ENCODE data around the gene UCKL1.
"Not testable (repeated sequence)": the region's sequence is repeated elsewhere in the genome, so short reads cannot be mapped to it uniquely, and the experiment has no call there.

Gene UCKL1

GRCh38 chr20:63919130-63919529, 37.1 kb downstream of the UCKL1 start:
- DNase-seq (ENCODE audit: low spot score) = no peak

DNA sequence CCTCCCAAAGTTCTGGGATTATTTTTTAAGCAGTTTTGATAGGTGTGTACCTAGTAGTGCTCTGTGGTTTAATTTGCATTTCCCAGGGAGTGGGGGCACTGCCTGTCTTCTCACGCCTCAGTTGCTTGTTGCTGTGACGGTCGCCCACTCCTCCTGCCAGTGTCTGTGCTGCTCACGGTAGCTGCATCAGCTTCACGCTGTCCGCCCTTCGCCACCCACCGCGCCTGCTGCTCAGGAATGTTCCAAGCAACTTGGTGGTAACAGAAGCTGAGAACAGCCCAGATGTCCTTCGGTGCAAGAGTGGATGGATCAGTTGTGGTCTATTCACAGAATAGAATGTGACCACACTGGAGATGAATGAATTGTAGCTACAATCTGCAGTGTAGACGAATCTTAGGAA, 38.4 kb downstream of the UCKL1 start:
- DNase-seq (ENCODE audit: low spot score) = no peak

GRCh38 chr20:63916371-63916939, 39.8 kb downstream of the UCKL1 start:
- not testable (repeated sequence) for DNase-seq (ENCODE audit: low spot score)

- DNase-seq (ENCODE audit: low spot score) = no peak
These were observed 40.7 kb downstream of the UCKL1 start for GRCh38 chr20:63915471-63915870.

DNA sequence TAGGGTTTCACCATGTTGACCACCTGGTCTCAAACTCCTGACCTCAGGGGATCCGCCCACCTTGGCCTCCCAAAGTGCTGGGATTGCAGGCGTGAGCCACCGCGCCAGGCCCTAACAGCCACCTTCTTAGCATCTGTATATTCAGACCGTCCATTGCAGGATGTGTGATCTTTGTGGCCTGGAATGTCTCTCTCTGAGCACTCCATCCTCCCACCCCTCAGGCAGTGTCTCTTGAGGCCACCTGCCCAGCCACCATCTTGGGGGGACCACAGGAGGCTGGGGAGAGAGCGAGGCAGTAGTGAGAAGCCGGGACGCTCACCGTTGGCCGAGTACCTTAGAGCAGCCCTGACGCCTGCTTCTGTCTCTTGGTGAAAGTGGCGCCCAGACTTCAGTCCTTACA, 42.4 kb downstream of the UCKL1 start:
- no peak for DNase-seq (ENCODE audit: low spot score)

GRCh38 chr20:63911176-63911575, 45.0 kb downstream of the UCKL1 start:
- DNase-seq (ENCODE audit: low spot score) = no peak

DNA sequence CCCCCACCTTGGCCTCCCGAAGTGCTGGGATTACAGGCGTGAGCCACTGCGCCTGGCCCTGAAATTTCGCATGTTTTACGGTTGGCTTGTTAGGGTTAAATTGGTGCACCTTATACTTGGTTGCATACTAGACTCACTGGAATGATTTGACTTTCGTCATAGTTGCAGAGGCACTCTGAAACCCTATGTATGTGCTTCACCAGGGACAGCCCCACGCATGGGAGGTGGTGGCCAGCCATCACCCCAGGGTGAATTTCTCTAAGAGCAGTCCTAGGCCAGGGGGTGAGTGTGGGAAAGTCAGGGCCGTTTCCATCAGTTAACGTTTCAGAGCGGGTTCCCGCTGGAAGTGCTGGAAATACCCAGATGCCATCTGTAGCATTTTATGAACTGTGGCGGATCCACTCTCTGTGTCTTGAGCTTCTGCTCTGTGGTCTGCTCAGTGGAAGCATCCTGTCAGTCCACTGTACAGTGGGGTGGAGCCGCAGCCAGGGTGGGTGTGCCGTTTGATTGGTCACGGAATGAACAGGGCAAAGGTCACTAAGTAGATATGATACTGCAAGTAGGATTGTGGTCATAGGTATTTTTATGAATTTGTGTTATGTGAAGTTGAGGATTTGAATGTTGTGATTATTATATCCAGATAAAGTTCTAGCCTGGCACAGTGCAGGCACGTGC, 48.1 kb downstream of the UCKL1 start:
- DNase-seq (ENCODE audit: low spot score) = no peak

DNA sequence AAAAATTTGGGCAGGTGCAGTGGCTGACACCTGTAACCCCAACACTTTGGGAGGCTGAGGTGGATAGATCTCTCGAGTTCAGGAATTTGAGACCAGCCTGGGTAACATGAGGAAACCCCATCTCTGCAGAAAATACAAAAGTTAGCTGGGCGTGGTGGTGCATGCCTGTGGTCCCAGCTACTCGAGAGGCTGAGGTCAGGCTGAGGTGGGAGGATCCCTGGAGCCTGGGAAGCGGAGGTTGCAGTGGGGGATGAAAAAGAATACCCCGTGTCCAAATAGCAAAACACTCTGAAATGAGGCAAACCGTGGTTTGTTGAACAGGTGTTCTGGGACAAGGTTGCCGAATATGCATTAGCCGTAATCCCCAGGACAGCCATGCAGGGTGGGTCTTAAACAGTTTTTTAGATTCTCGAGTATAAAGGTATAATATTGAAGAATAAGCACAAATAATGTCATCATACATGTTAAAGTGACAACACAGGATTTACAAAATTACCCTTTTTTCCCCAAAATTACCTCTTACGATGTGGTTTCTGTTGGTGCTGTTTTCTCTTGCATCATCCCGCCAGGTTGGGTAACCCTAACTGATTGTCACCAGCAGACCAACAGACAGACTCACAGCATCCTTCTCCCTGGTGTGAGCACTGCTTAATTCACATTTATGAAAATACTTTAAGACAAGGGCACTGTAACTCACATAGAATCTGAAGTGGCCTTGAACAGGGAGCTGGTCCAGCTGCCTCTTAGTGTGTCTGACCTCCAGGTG, 52.2 kb downstream of the UCKL1 start:
- DNase-seq (ENCODE audit: low spot score) = no peak

- no peak for DNase-seq (ENCODE audit: low spot score)
These were observed 55.8 kb downstream of the UCKL1 start for GRCh38 chr20:63900413-63900812.

DNA sequence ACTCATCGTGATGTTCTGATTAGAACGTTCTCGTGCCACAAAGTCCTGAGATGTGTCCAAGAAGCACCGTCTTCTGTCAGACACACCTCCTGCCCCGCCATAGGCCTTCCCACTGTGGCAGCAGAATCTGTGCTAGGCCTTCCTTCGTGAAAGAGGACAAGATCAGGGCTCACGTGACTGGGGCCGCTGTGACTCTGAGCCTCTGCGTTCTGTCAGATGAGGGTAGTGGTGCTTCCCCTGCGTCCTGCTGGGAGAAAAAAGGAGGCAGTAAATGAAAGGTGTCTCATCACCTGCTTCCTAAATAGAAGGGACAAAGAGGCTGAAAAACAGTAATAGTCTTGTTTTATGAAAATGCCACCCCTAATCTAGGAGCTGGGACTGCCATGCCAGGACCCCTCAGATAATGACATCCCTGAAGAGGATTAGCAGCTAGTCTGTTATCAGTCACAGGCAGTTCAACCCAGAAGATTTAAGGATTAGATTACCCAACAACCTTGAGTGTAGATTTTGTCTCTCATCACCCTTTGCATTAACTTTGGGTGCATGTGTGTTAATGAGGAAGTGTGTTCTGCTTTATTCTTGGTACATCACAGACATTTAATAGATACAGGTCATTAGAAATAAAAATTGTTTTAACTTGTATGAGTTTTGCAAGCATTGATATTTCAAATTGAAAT, 57.2 kb downstream of the UCKL1 start:
- no peak for DNase-seq (ENCODE audit: low spot score)

DNA sequence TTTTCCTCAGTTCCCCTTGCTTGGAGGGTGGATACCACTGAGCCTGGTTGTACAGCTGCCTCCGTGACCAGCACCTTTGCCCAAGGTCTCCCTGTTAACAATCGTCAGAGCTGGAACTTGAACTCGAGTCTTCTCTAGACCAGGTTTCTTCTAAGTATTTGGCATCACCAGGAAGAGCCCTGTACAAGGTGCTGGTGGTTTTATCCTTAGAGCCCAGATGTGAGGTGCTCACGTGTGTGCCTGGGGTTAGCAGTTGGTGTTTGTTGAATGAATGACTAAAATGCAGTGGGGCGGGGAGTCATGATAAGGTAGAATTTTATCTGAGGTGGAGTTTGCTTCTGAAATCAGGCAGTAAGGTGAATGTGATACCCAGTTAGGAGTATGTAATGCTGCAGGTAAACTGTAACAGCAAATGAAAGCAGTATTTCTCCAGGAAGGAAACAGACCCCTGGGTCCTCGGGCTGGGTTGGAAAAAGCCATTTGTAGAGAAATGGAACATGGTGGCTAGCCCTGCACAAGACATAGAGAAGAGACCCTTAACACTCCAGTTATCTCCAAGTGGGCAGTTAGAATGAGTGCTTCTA, 58.1 kb downstream of the UCKL1 start:
- no peak for DNase-seq (ENCODE audit: low spot score)

- no peak for DNase-seq (ENCODE audit: low spot score)
These were observed 59.7 kb downstream of the UCKL1 start for GRCh38 chr20:63896264-63897105.

- no peak for DNase-seq (ENCODE audit: low spot score)
These were observed 60.3 kb downstream of the UCKL1 start for GRCh38 chr20:63895952-63896263.

- no peak for DNase-seq (ENCODE audit: low spot score)
These were observed 60.8 kb downstream of the UCKL1 start for GRCh38 chr20:63895202-63895951.

GRCh38 chr20:63894358-63895201, 61.6 kb downstream of the UCKL1 start, which contains the start of gene DNAJC5:
Gene DNAJC5, plus strand, starts transcription at chr20:63895126. Its CDS starts 33,220 bp downstream, at chr20:63928346.
- DNase-seq (ENCODE audit: low spot score) = peak; percentile 100

DNA sequence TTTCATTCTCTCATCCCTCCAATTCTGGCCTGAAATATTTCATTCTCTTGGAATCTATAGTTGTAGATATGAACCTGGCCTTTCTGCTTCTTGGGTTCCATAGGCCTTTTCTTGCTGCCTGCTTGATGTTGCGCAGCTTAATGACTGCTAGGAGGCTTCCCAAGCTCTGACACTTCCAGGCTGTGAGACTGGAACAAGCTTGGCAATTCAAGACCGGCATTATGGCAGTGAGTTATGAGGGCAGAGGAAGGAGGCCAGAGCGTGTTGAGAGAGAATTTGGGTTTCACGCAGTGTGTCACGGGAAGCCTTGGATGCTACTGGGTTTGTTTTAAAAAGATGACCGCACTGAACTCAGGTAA, 62.2 kb downstream of the UCKL1 start:
- DNase-seq (ENCODE audit: low spot score) = no peak

DNA sequence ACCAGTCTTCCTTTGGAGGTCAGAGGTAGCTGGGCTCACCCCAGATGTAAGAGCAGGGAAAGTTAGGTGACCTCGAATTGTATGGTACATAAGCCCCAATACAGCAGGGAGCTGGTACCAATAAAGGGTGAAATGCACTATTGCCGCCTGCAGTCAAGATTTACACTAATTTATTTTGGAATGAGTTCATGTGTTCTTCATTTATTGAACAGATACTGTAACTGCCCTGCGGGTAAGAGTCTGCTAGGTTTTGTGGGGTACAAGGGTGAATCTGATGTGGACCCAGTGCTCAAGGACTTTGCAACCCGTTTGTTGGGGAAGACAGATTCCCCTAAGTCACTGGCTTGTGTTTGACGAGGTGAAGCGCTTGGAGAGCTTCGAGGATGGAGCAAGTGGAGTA, 63.8 kb downstream of the UCKL1 start:
- no peak for DNase-seq (ENCODE audit: low spot score)

DNA sequence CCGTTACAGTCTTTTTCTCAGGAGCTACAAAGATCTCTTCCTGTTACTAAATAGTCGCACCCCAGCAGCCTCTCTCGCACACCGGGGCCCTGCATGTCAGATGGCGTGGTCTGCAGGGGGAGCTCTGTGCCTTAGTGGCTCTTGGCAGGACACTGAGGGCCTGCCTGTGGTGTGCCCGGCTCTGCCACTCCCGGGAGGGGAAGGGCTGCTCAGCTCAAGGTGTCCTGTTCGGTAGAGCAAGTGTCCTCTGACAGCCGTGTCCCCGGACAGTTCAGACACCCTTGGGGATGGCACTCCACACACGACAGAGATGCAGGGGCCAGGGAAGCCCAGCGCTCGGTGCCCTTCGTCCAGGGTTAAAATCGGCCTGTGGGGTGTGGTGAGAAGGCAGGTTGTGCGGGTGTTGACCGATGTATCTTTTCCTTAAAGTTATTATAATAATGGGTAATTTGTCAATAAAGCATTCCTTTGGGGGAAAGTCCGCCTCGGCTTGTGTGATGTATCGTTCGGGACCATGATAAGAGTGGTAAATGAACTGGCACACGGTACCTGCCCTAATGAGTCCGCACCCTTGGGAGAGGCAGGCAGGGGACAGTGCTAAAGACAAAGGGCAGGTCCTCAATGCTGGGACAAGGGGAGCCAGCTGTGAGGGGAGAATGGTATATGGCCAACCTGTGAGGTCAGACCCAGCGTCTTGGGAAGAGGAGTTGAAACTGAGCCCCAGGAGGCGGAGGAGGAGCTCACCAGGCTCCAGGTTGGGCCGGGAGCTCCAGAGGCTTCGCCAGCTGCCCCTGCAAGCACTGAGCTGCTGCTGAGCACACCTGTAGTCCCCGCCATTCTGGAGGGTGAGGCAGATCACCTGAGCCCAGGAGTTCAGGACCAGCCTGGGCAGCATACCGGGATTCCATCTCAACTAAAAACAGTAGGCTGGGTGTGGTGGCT, 64.9 kb downstream of the UCKL1 start:
- no peak for DNase-seq (ENCODE audit: low spot score)

DNA sequence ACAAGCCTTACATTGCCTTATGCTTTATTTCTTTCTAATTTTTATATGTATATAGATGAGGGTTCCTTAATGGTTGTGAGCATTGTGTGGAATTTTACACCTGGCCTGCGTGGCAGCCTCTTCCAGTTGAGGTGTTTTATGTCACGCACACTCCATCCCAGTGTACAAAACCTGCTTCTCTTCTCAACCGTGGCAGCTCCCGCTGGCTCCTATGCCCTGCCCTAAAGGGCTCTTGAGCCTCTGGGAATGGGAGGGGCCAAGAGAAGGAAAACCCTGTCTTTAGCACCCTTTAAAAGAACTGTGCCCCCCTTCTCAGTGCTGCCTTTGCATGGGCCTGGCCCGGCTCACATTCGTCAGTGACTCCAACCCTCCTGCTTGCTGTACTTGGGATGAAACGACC, 65.6 kb downstream of the UCKL1 start:
- no peak for DNase-seq (ENCODE audit: low spot score)
